ENCODE measurements around the gene LRWD1.

Gene LRWD1
- total RNA-seq: 18.5 to 29.3 reads per million in 2 donors

DNA sequence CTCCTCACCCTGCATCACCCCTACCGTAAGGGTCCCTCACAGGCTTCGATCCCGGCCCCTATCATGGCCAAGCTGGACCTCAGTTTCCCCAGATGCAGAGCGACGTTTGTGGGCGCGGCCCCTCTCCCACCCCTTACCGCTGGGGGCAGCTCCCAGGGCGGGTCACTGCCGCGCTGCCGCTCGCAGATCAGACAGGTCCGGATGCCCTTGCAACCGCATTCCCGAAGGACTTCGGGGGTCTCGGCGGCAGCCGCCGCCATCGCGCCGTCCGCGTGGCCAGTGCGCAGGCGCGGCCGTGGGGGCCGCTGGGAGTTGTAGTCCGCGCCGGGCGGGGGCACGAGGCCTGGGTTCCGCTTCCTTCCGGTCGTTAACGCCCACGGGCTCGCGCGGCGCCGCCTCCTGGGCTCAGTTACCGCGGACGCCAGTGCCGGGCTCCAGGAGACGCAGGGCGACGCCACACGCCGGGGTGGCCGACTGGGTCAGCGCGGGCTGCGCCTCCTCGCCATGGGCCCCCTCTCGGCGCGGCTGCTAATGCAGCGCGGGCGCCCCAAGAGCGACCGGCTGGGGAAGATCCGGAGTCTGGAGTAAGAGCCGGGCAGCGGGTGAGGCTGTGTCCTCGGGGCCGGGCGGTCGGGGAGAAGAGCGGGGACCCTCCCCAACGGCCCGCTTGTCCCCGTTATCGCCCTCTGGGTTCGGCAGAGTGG lies at the start of gene LRWD1, which contains the start of gene ALKBH4:
Gene LRWD1, plus strand, starts transcription at position 408 of the 704 bp plus-strand sequence. Its CDS starts 97 bp downstream, at position 505.
Gene ALKBH4, minus strand, starts transcription at position 287 of the 704 bp plus-strand sequence. Its CDS starts 27 bp downstream, at position 260.
- DNase-seq: peak; percentile 89 to 95 (median 91)

DNA sequence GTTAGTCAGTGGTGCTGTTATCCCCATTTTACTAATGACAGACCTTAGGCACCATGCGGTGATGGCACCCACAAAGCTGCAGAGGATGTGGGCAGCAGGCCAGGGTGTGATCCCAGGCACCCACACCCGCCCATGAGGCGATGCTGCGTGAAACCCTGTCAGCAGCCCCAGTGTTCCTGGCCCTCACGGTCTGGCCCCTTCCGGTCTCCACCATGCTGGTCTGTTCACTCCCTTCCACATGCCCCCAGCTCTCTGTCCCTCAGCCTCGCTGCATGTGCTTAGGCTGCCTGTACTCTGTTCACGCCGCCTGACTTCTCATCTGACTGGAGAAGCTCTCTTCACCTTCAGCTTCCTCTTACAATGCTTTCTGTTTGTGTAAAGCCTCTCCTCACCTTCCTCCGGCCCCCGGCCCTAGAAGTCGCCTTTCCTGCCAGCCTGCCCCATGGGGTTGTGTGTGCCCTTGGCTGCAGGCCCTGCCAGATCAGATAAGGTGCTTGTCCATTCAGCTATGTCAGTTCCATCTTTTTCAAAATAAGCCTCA lies 49.0 kb upstream of the LRWD1 start:
- peak in 3 of 5 experiments; percentile 33 to 93 (median 73) for DNase-seq

DNA sequence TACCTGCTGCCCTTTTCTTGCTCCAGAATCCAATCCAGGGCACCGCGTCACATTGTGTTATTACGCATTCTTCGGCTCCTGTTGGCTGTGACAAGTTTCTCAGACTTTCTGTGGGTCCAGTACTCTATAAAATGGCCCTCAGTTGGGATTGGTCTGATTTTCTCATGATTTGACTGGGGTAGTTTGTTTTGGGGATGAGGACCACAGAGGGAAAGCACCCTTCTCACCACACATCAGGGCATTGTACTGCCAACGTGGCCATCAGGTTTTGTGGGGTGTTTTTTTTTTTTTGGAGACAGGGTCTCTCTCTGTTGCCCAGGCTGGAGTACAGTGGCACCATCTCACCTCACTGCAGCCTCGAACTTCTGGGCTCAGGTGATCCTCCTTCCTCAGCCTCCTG lies 48.4 kb upstream of the LRWD1 start:
- peak in 1 of 5 experiments; percentile 59 for DNase-seq

GRCh38 chr7:102417105-102417504 lies 47.7 kb upstream of the LRWD1 start:
- DNase-seq: peak in 2 of 5 experiments; percentile 52 to 72

DNA sequence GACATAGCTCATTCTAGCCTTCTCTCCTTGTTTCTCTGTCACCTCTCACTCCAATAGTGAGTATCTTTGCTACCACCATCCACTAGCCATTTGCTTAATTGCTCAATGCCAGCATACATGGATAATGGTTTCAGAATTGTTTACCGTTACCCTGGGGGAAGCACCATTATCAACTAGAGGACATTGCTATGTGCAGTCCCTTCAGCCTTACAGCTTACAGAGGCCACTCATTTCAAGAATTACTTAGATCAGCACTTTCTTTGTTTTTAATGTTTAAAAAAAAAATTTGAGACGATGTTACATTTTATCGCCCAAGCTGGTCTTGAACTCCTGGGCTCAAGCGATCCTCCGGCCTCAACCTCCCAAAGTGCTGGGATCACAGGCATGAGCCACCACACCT lies 46.2 kb upstream of the LRWD1 start:
- no peak for DNase-seq

- DNase-seq: no peak
Measured at GRCh38 chr7:102421706-102422240, 43.0 kb upstream of the LRWD1 start.

GRCh38 chr7:102424129-102424551 lies 40.6 kb upstream of the LRWD1 start:
- DNase-seq: no peak

- no peak for DNase-seq
Measured at GRCh38 chr7:102424787-102425218, 40.0 kb upstream of the LRWD1 start.

DNA sequence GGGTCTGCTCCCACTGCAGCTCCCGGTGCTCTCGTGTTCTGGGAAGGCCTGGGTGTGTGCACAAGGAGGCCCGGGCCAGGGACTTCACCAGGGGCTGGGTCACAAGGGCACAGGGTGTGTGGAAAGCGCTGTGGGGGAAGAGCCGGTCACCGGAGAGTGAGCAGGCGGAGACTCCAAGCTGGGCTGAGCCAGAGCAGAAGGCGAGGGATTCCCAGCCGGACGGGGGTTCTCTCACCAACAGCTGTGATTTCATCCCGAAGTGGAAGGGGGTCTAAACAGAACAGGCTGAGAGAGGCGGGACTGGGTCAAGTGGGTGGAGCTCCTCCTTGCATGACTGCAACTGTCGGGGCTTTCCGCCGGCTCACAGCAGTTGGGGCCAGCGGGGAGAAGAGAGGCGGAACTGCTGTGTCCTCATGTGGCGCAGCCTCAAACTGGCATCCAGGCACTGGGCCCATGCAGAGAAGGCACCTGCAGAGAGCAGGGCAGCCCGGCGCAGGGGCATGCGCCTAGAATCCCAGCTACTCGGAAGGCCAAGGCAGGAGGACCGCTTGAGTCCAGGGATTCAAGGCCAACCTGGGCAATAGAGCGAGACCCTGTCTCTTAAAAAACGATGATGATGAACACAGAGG lies 39.0 kb upstream of the LRWD1 start:
- peak; percentile 59 to 94 (median 79) for DNase-seq

GRCh38 chr7:102426268-102427018 lies 38.3 kb upstream of the LRWD1 start:
- DNase-seq: peak; percentile 24 to 89 (median 61)

DNA sequence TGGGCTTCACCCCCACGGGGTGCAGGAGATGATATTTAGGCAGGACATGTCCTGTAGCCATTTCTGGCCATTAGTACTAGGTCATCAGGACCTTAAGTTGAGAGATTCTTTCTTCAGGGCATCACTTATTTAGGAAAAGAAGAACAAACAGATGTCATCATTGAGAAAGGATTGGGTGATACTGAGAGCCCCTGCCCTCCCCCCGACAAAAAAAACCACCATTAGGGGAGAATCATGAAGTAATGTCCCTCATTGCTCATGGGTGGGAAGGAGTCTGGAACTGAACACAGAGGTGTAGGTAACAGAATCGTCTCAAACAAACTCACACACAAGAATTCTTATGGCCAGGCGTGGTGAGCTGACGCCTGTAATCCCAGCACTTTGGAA lies 37.8 kb upstream of the LRWD1 start:
- DNase-seq: no peak

GRCh38 chr7:102429141-102429899 lies 35.5 kb upstream of the LRWD1 start:
- DNase-seq: no peak

DNA sequence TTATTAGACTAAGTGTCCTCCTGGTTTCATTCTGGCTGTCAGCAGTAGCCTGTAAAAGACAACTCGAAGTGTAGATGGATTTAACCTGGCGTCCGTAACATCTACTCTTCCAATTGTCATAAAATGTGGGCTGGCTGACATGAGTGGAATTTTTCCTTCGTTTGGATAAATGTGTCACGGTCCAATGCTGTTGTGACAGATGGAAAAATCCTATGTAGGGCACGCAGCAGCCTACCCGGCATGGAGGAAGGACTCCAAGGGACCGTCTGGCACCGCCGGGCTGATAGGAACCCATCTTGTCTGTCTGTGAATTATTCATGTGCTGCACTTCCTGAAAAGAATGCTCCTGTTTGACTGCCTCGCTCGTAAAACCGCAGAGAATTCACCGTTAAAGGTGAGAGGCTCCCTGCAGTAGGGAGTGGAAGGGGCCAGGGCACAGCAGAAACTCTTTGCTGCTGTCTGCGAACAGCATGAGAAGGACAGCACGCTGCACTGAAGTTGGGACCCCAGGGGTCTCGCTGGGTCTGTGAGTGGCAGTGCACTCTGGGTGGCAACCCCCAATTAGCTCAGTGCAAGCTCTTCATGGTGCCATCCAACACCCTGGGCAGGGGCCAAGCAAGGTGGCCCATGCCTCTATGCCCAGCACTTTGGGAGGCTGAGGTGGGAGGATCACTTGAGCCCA lies 33.0 kb upstream of the LRWD1 start:
- peak; percentile 19 to 90 (median 50) for DNase-seq

DNA sequence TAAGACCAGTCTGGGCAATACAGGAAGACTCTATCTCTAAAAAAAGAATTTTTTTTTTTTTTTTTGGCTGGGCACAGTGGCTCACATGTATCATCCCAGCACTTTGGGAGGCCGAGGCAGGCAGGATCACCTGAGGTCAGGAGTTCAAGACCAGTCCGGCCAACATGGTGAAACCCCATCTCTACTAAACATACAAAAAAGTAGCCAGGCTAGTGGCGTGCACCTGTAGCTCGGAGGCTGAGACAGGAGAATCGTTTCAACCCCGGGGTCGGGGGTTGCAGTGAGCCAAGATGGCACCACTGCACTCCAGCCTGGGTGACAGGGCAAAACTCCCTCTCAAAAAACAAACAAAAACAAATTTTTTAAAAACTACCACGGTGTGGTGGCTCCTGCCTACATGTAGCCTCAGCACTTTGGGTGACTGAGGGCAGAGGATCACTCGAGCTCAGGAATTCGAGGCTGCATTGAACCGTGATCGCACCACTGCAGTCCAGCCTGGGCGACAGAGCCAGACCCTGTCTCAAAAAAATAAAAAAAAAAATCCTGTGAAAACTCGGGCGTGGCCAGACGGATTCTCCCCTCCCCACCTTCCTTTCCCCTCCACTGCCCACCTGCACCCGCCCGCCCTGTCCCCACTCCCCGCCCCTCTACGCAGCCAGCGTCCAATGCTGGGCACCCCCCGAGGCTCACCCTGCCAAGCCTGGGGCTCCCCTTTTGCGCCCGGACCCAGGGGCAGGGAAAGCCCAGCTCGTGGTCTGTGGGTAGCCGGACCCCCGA lies 32.2 kb upstream of the LRWD1 start:
- peak in 1 of 5 experiments; percentile 40 for DNase-seq

GRCh38 chr7:102433219-102434038 lies 31.4 kb upstream of the LRWD1 start, which contains the start of gene ORAI2:
Gene ORAI2 (plus strand): TSS chr7:102433575. CDS start chr7:102438957, 5,382 bp downstream.
- peak; percentile 75 to 88 (median 81) for DNase-seq

- peak in 1 of 5 experiments; percentile 39 for DNase-seq
Measured at GRCh38 chr7:102434039-102434486, 30.7 kb upstream of the LRWD1 start.

DNA sequence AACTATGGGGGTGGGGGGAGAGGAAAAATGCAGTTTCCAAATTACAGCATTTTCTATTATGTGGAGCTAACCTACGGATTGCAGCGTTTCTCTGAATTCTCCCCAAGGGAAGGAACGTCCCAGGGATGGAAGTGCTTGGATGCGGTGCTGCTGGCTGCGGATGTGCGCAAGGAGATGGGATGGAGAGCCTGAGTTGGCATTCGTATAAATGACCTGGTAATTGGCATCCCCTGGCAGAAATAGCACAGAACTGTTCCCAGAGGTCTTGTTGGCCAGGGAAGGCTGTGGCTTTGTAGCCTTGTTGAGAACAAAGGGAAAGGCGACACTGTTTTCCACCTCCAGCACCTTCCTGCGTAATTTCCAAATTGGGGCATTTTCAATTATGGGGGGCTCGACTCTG lies 28.7 kb upstream of the LRWD1 start:
- DNase-seq: no peak

GRCh38 chr7:102439963-102440795 lies 24.6 kb upstream of the LRWD1 start:
- no peak for DNase-seq

All from T-helper 2 cell (primary cell).